Measurements from ENCODE around the gene LTK. TPM values are rescaled to one million over a fixed set of nuclear protein-coding genes. Genes with fewer than 3 reads are reported as not detected.

The LTK gene
- total RNA-seq, 4 donors from 2014 or later, result 0.13 to 0.79 (median 0.22) TPM; not detected in 1

DNA sequence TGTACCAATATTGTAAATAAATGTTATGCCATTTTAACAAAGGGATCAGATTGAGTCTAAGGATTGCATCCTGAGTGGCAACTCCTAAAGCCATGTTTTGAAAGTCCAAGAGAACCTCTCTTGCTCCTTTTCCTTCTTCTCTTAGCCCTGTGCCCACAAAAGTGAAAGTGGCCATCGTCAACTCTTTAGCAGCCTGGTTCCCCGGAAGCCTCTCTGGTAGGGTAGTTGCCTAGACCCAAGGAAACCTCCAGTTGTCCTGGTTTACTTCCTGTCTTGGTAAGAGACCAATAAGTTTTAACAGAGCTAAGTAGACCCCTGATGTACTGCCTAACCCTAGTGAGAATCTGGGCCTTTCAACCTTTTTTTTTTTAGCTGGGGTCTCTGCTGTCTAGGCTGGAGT, 30.1 kb downstream of the LTK start:
- peaks cover 29 to 32% of the 10 kb centered on the region in 2 donors for H3K36me3 ChIP-seq
- 94 to 100% methylated on average over 2 of the region's 2 CpGs for WGBS, 2 donors
- DNase-seq, result no peak
- TF ChIP-seq CTCF (IDR thresholded peaks at IDR 0.05) (no peak), POLR2A (IDR thresholded peaks at IDR 0.05) (no peak)
- H3K27me3 ChIP-seq, result no peaks in the 10 kb centered on the region
- H3K27ac ChIP-seq, result no peak overlapping the region
- H3K4me3 ChIP-seq (replicated peaks in 1 of 3), result no peak overlapping the region
- H3K4me1 ChIP-seq, result no peaks in the 10 kb centered on the region
- no peaks in the 10 kb centered on the region for H3K9me3 ChIP-seq
- intact Hi-C loops (cut with DNase I), result no loop called here

- Histone ChIP-seq H3K4me1 (no peaks in the 10 kb centered on the region), H3K27ac (no peak overlapping the region), H3K4me3 (replicated peaks in 1 of 3) (no peak overlapping the region), H3K9me3 (no peaks in the 10 kb centered on the region), H3K36me3 (peaks cover 30 to 34% of the 10 kb centered on the region in 2 donors), H3K27me3 (no peaks in the 10 kb centered on the region)
- DNase-seq, result no peak
- intact Hi-C loops (cut with DNase I), result no loop called here
- TF ChIP-seq POLR2A (IDR thresholded peaks at IDR 0.05) (no peak), CTCF (IDR thresholded peaks at IDR 0.05) (no peak)
Observed at GRCh38 chr15:41483115-41483514, 30.5 kb downstream of the LTK start.

GRCh38 chr15:41482110-41482877, 31.3 kb downstream of the LTK start:
- Histone ChIP-seq H3K27me3 (no peaks in the 10 kb centered on the region), H3K4me1 (no peaks in the 10 kb centered on the region), H3K27ac (no peak overlapping the region), H3K36me3 (peaks cover 37 to 41% of the 10 kb centered on the region in 2 donors), H3K4me3 (replicated peaks in 1 of 3) (no peak overlapping the region), H3K9me3 (no peaks in the 10 kb centered on the region)
- TF ChIP-seq POLR2A (IDR thresholded peaks at IDR 0.05), result no peak
- no peak for TF ChIP-seq CTCF (IDR thresholded peaks at IDR 0.05)
- DNase-seq, result no peak
- WGBS, 2 donors, result 96 to 97% methylated on average over 9 of the region's 9 CpGs
- intact Hi-C loops (cut with DNase I), result no loop called here

DNA sequence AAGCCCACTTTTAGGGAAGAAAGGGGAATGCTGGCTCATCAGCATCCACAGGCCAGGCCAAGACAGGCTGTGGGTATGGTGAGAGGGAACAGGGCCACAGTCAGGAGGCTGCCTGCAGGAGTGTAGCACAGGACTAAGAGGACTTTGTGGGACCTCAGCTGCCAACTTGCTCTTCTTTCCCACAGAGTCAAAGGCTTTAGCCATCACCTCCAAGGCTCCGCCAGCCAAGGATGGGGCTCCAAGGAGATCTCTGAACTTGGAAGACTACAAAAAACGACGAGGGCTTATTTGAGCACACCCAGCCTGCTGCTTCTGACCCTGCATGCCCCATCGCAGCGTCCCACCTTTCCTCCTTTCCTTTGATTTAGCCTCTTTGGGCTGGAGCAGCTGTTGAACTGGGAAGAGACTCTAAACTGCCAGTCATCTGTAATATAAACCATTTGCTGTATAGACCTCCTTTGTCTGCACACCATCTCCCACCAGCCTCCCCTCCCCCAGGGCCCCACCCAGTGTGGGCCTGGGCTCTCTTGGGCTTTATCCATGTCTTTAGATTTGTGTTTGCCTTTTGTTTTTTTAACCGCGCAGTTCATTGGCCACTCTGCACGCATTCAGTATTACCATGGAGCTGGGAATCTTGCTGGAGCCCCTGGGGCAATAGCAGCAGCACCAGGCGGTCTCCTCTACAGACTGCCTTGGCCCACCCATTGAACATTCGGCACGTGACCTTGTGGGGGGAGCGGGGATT, 33.1 kb downstream of the LTK start:
- Histone ChIP-seq H3K36me3 (peaks cover 54 to 57% of the 10 kb centered on the region in 2 donors), H3K27me3 (no peaks in the 10 kb centered on the region), H3K27ac (no peak overlapping the region), H3K9me3 (no peaks in the 10 kb centered on the region), H3K4me3 (replicated peaks in 1 of 3) (no peak overlapping the region), H3K4me1 (no peaks in the 10 kb centered on the region)
- DNase-seq, result no peak
- intact Hi-C loops (cut with DNase I), result no loop called here
- no peak for TF ChIP-seq CTCF (IDR thresholded peaks at IDR 0.05)
- no peak for TF ChIP-seq POLR2A (IDR thresholded peaks at IDR 0.05)
- 92% methylated on average over 12 of the region's 12 CpGs for WGBS, 2 donors

Data from thyroid gland (tissue), 4 donors.